ENCODE measurements around the gene SLX4IP. TPM values are rescaled to one million over a fixed set of nuclear protein-coding genes. Genes with fewer than 3 reads are reported as not detected.

SLX4IP gene
- total and polyA plus RNA-seq, 2 of the 13 experiments (the other 11 are each of a cell fraction or from before 2014, with no cell fraction given) = 3.6 to 7.3 TPM

GRCh38 chr20:10434832-10435812 is at the start of gene SLX4IP (continued):
- TF ChIP-seq ISX (CRISPR knock-in tag; conservative IDR thresholded peaks at IDR 0.05) = peak; percentile 95
- TF ChIP-seq ZNF556 (CRISPR knock-in tag; IDR thresholded peaks at IDR 0.05; ENCODE audit: borderline replicate concordance) = peak; percentile 90
- no peak for TF ChIP-seq ZNF652 (CRISPR knock-in tag; IDR thresholded peaks at IDR 0.05; ENCODE audit: borderline replicate concordance, low read depth)
- TF ChIP-seq ZNF549 (CRISPR knock-in tag; IDR thresholded peaks at IDR 0.05) = 0 out of 2 replicates have a peak, but pooled peaks have one; percentile 55
- no peak for TF ChIP-seq ETS1 (CRISPR knock-in tag; IDR thresholded peaks at IDR 0.05)
- TF ChIP-seq FLYWCH1 (CRISPR knock-in tag; IDR thresholded peaks at IDR 0.05) = 0 out of 2 replicates have a peak, but pooled peaks have one; percentile 23
- peak; percentile 96 for TF ChIP-seq KAT8 (CRISPR knock-in tag; IDR thresholded peaks at IDR 0.05)
- TF ChIP-seq, protein P1, sequence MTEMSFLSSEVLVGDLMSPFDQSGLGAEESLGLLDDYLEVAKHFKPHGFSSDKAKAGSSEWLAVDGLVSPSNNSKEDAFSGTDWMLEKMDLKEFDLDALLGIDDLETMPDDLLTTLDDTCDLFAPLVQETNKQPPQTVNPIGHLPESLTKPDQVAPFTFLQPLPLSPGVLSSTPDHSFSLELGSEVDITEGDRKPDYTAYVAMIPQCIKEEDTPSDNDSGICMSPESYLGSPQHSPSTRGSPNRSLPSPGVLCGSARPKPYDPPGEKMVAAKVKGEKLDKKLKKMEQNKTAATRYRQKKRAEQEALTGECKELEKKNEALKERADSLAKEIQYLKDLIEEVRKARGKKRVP (CRISPR knock-in tag; IDR thresholded peaks at IDR 0.05) = peak in 1 of 2 experiments; percentile 3; a peak in 1 of 4 replicates
- peak; percentile 61 for TF ChIP-seq NFYB (CRISPR knock-in tag; IDR thresholded peaks at IDR 0.05)
- TF ChIP-seq HCFC1 (IDR thresholded peaks at IDR 0.05; ENCODE audit: low read depth, low read length) = peak; percentile 95
- no peak for TF ChIP-seq TAF15 (IDR thresholded peaks at IDR 0.05; ENCODE audit: low read depth, low read length, poor library complexity, severe bottlenecking)
- peak; percentile 44; the same call in 1 of the 2 replicates for TF ChIP-seq ZBTB21 (CRISPR knock-in tag; IDR thresholded peaks at IDR 0.05)
- no peak; the same call in 1 of the 2 replicates for TF ChIP-seq ARID3A (IDR thresholded peaks at IDR 0.05; ENCODE audit: low read depth, low read length)
- TF ChIP-seq ZSCAN31 (CRISPR knock-in tag; IDR thresholded peaks at IDR 0.05; ENCODE audit: low read depth) = peak; percentile 89
- peak; percentile 99 for TF ChIP-seq ZNF501 (CRISPR knock-in tag; IDR thresholded peaks at IDR 0.05)
- peak; percentile 84; the same call in 1 of the 2 replicates for TF ChIP-seq ZNF598 (CRISPR knock-in tag; IDR thresholded peaks at IDR 0.05; ENCODE audit: borderline replicate concordance)
- TF ChIP-seq E2F1 (CRISPR knock-in tag; IDR thresholded peaks at IDR 0.05) = peak; percentile 93
- TF ChIP-seq ZHX1 (CRISPR knock-in tag; IDR thresholded peaks at IDR 0.05; ENCODE audit: low read depth) = peak; percentile 86; the same call in 1 of the 2 replicates
